NCI-H2227 treated with DMSO at 0.1 percent for 48 hours (cell line): ENCODE measurements around the gene MLH1.
"Not testable (repeated sequence)": the region's sequence is repeated elsewhere in the genome, so short reads cannot be mapped to it uniquely, and the experiment has no call there.

Experiments
- DNase-seq: peaks from one replicate; lab custom pipeline; 2025; lab: John Stamatoyannopoulos, UW

Gene MLH1

DNA sequence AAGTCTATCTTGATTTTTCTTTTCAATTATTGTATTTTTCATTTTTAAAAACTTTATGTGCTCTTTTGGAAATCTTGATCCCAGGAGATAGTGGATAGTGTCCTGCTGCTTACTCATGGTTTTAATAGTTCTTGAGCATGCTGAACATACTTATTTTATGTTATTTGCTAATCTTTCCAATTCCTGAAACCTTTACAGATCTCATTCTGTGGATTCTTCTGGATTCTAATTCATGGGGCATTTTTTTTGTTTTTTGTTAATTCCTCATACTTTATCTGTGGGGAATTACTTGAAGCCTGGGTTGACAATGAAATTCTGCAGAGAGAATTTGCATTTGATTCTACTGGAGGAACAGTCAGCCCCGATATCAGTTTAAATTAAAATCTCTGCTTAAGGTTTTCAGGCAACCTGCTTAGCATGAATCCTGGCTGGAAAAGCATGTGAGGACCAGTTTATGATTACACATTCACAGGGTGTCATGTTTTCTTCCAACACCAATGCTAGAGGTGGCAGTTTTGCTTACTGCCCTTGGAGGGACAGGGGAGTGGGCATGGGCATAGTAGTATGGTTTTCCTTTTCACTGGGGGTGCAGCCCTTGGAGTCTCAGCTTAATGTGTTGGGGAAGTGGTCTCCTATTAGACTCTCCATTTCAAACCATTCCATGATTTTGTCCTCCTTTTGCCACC lies 46.0 kb downstream of the MLH1 start:
- no peak for DNase-seq

DNA sequence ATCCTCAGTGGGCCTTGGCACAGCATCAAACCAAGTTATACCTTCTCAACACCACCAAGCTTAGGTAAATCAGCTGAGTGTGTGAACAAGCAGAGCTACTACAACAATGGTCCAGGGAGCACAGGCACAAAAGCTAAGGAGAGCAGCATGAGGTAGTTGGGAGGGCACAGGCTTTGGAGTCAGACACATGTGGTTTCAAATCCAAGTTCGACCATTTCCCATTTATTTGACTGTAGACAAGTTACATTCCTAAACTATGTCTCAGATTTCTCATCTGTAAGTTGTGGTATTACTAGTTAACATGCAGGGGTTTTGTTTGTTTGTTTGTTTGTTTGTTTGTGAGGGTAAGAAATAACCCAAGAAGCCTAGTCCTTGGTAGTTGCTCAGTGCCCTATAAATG lies 46.9 kb downstream of the MLH1 start:
- no peak for DNase-seq

GRCh38 chr3:37041546-37042195 lies 48.4 kb downstream of the MLH1 start:
- no peak for DNase-seq

GRCh38 chr3:37042712-37043111 lies 49.4 kb downstream of the MLH1 start:
- not testable (repeated sequence) for DNase-seq

DNA sequence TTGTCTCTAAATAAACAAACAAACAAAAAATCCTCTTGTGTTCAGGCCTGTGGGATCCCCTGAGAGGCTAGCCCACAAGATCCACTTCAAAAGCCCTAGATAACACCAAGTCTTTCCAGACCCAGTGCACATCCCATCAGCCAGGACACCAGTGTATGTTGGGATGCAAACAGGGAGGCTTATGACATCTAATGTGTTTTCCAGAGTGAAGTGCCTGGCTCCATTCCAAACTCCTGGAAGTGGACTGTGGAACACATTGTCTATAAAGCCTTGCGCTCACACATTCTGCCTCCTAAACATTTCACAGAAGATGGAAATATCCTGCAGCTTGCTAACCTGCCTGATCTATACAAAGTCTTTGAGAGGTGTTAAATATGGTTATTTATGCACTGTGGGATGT lies 57.0 kb downstream of the MLH1 start:
- no peak for DNase-seq

GRCh38 chr3:37052860-37053259 lies 59.5 kb downstream of the MLH1 start:
- DNase-seq = no peak

DNA sequence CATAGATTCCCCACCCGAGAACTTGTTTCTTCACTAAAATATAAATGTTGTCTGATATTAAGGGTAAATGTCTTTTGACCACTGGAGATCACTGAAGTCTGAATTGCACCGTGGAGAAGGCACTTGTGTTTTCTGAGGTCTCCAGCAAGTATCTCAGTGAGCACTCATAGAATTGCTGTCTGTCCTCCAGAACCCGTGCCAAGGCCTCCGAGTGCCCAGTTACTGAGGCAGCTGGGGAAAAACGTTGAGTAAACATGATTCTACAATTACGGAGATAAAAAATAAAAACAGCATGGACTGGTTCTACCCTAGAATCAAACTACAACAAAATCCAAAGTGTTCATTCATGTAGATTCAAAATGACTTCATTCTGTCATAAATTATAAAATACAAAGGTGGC lies 60.0 kb downstream of the MLH1 start:
- DNase-seq = no peak

GRCh38 chr3:37053753-37054152 lies 60.4 kb downstream of the MLH1 start:
- no peak for DNase-seq

GRCh38 chr3:37054370-37054769 lies 61.1 kb downstream of the MLH1 start:
- DNase-seq = no peak

GRCh38 chr3:37055077-37055476 lies 61.8 kb downstream of the MLH1 start:
- DNase-seq = not testable (repeated sequence)

- no peak for DNase-seq
These were observed 63.5 kb downstream of the MLH1 start for GRCh38 chr3:37056826-37057225.

DNA sequence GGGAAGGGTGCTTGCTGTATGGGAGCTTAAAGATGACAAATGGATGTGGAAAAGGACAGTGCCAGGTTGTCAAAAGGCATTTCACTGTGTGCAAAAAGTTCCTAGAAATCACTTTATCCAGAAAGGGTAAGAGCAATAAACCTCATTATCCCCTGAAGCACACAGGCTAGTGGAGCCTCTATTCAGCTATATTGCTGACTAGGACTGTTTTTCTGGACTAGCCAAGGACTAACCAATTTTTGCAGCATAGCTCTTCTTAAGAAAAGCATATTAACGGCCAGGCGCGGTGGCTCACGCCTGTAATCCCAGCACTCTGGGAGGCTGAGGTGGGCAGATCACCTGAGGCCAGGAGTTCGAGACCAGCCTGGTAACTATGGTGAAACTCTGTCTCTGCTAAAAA lies 64.8 kb downstream of the MLH1 start:
- no peak for DNase-seq

DNA sequence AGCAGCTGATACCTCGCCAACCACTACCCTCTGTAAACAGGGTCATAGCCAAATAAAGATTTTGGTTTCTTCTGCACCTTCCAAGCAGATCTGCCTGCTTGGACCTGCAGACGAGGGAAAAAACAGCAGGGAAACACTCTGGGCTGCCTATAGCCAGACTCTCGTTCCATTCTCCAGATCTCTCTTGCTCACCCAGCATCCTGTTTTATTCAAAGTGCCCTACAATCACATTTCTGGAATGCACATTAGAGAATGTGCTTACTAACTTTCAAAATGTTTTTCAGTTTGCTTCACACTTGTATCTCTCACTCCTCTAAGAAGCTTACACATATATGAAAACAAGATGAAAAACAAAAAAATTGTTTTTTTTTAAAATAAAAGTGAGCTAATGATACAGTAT lies 71.4 kb downstream of the MLH1 start:
- DNase-seq = no peak

GRCh38 chr3:37067577-37067976 lies 74.3 kb downstream of the MLH1 start:
- DNase-seq = no peak

GRCh38 chr3:37068031-37068430 lies 74.7 kb downstream of the MLH1 start:
- no peak for DNase-seq

- no peak for DNase-seq
These were observed 78.6 kb downstream of the MLH1 start for GRCh38 chr3:37071921-37072320.

- DNase-seq = no peak
These were observed 79.6 kb downstream of the MLH1 start for GRCh38 chr3:37072892-37073291.

DNA sequence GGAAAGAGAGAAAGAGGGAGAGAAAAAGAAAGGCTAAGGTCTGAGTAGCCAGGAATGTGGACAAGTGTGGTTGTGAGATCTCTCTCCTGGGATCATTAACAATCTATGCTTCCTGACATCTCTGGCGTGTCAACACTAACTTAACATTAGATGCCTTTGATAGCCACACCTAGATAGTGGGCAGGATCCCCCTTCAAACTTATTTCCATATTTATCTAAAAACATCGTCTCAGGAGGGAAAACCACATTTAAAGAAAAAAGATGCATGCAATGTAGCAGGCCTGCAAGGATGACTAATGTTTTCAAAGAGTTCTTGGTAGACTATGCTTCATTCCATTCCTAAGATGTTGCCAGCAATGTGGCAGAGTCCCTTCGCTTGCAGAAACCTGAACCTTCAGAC lies 80.9 kb downstream of the MLH1 start:
- no peak for DNase-seq

DNA sequence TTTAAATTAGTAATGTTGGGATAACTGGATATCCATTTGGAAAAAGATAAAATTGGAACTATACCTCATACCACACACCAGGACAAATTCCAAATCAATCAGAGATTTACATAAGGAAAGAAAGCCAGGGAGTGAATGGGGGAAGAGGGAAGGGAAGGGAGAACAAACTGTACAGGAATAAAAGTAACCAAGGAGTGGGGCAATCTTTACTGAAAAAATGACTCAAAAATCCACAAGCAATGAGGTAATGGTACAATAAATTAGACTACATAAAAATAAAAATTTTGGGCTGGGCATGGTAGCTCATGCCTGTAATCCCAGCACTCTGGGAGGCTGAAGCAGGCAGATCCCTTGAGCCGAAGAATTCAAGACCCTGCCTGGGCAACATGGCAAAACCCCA lies 82.6 kb downstream of the MLH1 start:
- no peak for DNase-seq

GRCh38 chr3:37082317-37082716 lies 89.0 kb downstream of the MLH1 start:
- DNase-seq = no peak

DNA sequence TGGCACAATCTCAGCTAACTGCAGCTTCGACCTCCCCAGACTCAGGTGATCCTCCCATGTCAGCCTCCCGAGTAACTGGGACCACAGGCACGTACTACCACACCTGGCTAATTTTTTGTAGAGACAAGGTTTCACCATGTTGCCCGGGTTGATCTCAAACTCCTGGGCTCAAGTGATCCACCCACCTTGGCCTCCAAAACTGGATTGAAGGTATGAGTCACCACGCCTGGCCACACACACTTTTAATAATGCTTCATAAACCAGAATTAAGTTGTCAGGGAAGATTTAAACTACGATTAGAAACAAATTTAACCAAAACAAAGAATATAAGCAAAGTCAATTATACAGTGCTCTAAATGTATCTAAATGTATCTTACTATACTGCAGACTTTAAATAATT lies 93.6 kb downstream of the MLH1 start:
- DNase-seq = no peak

DNA sequence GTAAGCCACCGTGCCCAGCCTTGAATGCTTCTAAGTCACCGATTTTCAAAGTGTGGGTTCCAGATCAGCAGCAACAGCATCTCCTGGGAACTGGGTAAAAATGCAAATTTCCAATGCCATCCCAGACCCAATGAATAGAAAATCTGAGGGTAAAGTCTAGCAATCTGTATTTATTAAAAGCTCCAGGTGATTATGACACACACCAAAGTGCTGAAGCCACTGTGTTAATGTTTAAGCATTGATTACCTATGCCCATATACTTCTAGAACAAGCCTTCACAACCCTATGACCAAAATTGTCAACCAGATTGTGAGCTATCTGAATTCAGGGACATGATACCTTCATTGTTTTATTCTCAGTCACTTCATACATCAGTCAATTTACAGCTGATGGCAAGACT lies 94.6 kb downstream of the MLH1 start:
- DNase-seq = no peak

- no peak for DNase-seq
These were observed 99.2 kb downstream of the MLH1 start for GRCh38 chr3:37092484-37092883.

DNA sequence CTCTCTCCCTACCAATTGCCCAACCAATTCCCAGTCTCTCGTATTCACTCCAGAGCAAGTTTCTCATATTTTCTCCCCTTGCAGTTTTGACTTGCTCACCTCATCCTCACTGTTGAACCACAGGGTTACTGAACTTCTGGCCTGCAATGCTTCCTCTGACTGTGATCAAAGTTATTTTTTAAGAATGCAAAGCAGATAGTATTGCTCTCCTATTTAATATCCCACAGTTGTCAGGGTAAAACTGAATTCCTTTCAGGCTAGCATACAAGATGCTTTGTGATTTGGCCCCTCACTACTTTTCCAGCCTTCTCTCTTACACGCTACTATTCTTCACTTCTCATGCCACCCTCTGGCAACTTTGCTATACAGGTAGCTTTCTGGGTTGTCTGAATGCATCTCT lies 100.2 kb downstream of the MLH1 start:
- no peak for DNase-seq
